Activated CD8-positive, alpha-beta memory T cell treated with anti-CD3 and anti-CD28 coated beads, Interleukin-2, amount 50 U/mL, for 4 hours (primary cell): ENCODE results near the gene NCAM1.
"Not testable (repeated sequence)": the region's sequence is repeated elsewhere in the genome, so short reads cannot be mapped to it uniquely, and the experiment has no call there.

Source experiments
- DNase-seq: peaks from one replicate; pipeline ENCODE4 v3.0.0-alpha.2; 2020

Gene NCAM1

DNA sequence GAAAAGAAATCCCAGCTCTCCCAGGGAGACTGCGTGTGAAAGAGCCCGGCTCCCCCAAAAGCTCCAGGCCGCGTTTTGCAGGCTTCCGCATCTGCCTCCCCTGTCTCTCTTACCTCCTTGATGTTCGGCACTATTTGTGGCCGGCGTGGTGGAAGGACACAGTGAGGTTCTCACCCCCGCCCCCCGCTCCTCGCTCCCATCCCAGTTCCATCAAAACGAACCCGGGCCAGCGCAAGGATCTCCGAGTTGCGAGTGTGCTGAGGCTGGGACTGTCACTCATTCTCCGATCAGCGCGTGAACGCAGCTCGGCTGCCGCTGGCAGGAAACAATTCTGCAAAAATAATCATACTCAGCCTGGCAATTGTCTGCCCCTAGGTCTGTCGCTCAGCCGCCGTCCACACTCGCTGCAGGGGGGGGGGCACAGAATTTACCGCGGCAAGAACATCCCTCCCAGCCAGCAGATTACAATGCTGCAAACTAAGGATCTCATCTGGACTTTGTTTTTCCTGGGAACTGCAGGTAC, at the start of gene NCAM1:
NCAM1 (plus strand) TSS at position 275 of the 523 bp plus-strand sequence.
- DNase-seq = peak; percentile 17

GRCh38 chr11:112922606-112923005, 38.6 kb upstream of the NCAM1 start:
- no peak for DNase-seq

DNA sequence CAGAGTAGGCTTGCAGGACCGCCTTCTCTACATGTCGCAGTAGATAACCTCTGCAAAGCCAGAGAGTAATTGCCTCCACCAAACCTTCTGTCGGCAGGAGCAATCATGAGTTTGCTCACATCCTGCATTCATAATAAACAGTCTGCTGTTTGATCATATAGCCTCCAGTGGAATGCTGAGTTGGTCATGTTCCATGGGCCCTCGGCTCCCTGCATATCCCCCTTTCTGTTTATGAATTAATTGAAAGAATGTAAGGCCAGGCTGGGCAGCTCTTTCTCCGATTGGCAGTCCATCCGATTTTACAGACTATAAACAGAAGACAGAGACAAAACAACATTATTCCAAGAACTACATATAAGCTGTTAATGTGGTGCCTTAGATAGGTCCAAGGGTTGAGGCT, 36.4 kb upstream of the NCAM1 start:
- DNase-seq = not testable (repeated sequence)

DNA sequence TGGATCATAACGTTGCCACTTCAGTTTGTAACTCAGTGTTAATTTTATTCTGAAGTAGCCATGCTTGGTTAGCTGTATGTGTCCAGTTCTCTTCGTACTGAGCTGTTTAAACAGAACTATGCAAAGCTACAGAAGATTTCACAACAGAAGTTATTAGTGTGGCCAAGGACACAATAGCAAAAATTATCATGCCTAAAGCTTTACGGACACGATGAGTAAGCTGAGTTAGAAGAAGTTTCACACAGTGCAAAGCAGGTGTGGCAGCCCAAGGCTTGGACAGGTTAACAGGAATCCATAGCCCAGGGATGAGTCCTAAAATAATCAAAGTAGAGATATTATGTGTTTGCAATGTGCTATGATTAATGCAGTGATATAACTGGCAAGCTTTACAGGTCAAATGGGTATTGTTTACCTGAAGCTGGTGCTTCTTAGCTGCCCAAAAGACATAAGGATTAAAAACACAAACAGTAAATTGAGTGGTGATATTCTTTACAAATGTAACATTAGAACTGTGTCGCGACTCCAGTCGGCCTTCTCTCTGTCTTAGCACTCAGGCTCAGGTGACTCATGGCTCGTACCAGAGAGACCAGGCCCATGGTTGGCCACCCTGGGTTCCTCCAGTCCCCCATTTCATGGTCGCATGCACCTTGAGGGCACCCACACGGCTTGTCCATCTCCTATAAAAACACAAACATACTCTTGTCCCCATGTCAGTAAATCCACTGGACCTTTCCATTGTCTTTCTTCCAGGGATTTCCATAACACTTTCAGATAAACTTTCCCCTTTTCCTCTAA, 35.5 kb upstream of the NCAM1 start:
- DNase-seq = no peak

DNA sequence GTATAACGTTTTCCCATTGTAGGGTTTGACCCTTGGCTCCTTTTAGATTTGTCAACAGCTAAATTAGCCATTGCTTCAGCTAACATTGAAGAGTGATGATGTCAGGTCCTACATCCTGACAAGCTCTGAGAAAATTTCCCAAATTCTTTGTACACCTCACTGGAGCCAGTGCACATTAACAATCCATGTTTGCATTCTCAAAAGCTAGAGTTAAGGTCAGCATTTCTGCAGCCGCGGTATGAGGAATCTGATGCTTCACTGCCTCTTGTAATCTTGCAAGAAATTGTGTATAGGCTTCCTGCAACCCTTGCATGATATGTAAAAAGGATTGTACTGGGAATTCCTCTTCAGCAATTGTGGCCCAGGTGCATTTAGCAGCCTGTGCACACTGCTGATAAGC, 33.1 kb upstream of the NCAM1 start:
- no peak for DNase-seq

DNA sequence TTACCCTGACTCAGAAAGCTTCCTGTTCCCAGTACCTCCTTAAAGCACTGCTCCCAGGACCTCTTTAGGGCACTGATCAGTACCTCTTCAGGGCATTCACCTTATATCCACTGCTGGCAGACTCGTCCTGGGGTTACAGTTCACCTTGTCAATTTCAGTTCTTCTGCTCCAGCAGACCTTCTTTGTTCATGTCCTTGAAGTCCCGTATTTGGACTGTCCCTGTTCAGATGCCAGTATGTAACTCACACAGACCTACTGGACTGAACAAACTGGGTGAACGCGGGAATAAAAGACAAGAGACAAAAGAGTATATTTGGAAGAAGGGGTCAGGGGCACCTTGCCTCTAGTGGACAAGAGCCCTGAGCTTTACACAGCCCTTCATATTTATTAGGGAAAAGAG, 31.8 kb upstream of the NCAM1 start:
- no peak for DNase-seq

DNA sequence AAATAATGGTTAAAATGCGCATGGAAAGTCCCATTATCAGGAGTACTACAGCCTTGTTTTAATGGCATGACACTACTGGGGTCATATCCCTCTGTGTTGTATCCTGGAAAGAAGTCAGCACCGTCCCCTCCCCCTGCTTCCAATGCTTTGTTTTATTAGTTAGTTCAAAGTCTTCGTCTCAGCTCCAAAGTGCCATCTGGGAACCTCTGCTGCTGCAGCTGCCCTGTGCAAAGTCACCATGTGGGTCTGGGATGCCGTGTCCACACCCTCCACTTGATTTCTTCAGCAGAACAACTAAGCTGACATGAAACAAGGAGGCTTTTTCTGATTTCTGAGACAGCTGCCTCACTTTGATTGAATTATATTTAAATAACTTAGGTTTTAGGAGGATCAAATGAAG, 29.5 kb upstream of the NCAM1 start:
- no peak for DNase-seq

DNA sequence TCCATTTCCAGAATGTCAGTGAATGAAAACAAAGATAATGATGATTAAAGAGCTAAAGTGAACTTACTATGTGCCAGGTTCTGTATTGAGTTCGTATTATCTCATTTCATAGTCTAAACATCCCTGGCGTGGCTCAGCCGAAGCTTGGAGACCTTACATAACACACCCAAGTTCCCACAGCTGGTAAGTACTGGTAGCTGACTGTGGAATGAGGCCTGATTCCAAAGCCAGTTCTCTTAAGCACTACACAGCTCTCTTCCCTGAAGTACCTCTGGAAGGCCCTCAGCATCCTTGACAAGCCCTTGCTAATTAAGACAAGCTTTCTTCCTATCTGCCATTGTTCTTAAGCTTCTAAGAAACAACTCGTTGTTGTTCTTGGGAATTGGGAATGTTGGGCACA, 28.6 kb upstream of the NCAM1 start:
- DNase-seq = no peak

GRCh38 chr11:112933970-112934369, 27.2 kb upstream of the NCAM1 start:
- no peak for DNase-seq

GRCh38 chr11:112941104-112941503, 20.1 kb upstream of the NCAM1 start:
- no peak for DNase-seq

DNA sequence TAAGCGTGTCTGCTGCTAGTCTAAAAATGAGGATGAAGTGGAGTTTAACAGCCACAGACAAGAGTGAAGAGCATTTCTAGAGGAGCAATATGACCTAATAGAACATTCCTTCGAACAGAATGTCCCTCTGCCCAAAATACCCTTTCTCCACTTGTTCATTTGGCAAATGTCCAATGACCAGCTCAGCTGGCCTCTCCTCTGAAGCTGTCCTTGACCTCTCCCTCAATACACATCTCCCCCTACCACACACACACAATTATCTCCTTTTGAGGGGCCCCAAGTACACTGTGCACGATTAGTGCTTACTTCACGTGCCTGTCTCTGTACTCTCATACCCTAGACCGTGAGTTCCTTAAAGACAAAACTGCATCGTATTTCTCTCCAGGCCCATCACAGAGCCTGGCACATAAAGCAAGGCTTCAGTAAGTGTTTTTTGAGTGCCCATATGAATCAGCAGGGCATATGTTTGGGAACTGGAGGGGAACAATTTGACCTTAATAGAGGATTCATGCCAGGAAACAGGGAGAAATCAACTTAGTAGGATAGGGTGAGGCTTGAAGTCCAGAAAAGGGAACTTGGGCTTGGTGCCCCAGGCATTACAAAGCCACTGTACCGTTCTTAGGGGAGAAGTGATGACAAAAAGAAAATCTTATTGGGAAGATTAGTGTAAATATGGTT, 18.1 kb upstream of the NCAM1 start:
- DNase-seq = no peak

DNA sequence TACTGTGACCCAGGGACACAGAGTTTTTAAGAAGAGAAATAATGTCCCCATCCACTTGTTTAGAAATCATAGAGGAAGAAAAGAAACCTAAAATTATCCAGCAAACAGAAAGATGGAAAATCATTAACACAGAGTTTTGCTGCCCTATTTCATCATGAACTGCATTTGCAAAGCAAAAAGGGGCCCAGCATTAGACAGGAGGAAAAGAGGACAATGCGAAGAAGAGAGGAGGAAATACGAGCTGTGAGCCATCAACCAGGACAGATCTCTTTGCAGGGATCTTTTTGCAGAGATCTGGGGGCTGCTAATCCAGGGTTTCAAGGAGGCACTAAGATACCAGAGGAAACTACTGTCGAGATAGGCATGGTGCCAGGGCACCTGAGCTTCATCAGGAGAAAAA, 14.4 kb upstream of the NCAM1 start:
- DNase-seq = no peak

- no peak for DNase-seq
Measured at GRCh38 chr11:112949781-112950575, 11.2 kb upstream of the NCAM1 start.

- DNase-seq = no peak
Measured at GRCh38 chr11:112958670-112959069, 2.5 kb upstream of the NCAM1 start.

DNA sequence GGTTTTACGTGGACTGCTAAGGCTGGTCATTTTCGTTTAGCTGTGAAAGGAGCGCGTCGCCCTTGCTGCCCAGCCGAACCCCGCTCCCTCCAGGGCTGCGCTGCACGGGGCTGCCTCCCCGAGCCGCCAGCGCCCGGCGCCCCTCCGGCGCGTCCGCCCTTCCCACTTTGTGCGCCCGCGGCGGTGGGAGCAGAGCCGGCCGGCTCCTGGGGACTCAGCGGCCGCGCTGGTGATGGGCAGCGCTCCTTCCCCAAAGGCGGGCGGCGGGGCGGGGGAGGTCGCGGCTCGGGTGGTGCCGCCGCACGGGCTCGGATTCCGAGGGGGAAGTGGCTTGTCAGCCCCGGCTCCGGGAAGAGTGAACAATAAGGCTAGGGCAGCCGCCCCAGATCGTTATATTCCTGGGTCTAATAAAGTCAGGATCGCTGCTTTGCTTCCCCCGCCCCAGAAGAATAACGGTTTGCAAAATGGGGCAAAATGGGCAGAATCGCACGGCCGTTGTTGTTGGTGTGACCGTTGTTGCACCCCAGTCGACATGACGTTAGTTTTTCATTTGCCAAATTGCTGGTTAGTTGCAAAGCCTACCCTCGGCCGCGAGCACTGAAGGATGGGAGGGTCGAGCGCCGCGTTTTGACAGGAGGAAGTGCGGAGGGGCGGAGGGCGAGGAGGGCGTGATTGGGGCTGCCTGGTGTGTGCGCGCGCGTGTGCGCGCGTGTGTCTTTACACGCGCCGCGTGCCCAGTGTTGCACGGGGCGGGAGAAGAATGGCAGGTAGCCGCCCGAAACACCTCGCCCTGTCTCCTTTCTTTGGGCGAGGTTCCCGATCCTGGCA, 745 bp downstream of the NCAM1 start:
- DNase-seq = no peak

GRCh38 chr11:112962579-112963367, 1.6 kb downstream of the NCAM1 start:
- DNase-seq = no peak

DNA sequence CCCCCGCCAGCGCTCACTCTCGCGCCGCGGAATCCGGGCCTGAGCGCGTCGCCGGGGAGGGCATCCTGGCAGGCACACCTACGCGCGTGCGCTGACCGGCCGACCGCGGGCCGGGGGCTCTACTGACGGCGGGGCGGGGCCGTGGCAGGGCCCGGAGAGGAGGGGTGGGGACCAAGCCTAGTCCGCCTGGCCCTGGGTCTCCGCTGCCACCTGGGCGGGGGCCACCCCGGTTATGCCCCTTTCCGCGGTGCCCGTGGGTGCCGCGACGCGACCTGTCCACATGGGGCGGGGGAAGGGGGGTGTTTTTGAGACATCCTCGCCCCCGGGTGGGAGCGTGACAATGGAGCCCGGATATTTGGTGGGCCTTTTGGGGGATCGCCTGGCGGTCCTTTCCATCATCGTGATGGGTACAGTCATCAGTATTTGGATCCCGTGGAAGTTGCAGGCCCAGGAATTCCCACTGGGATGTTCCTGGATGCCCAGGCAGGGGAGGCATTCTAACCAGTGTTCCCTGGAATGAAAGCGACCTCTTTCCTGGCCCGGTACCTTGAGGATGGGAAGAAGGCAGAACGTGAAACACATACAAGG, 2.2 kb downstream of the NCAM1 start:
- DNase-seq = no peak

GRCh38 chr11:112965656-112966055, 4.4 kb downstream of the NCAM1 start:
- DNase-seq = no peak

- no peak for DNase-seq
Measured at GRCh38 chr11:112966561-112966960, 5.3 kb downstream of the NCAM1 start.

DNA sequence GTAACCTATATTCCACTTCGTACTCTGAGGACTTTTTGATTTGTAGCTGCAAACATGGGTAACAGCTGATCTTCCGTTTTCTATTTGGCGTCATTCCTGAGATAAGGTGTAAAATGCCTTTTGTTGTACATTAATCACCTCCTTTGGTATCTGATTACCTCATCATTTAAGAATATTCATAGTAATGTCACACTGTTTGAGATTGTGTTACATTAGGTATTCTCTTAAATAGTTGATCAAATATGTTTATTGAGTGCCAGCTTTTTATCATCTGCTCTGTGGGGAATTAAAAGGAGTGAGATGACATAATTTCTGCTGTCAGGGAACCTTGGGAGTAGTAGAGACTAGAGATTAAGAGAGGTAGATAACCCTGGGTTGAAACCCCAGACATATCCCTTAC, 5.9 kb downstream of the NCAM1 start:
- DNase-seq = no peak
